Peyer's patch (tissue), 4 donors: Measurements from ENCODE around the gene SPAG16.

ENCODE experiments used
- CTCF ChIP-seq, 6 experiments: fragments of 450-650 bp in 4 of 6; fragments of 200-600 bp in 2 of 6; sonication (generic) in 1 of 6; IDR thresholded peaks; one replicate each; pipeline ENCODE4 v1.5.1; 2017 to 2019; ENCODE audit warnings: antibody characterized with exemption in 6 of 6, mild to moderate bottlenecking in 3 of 6, moderate library complexity in 1 of 6
- POLR2A ChIP-seq, 2 donors: fragments of 450-650 bp; IDR thresholded peaks; one replicate each; pipeline ENCODE4 v1.5.1; 2017; ENCODE audit warnings: antibody characterized with exemption in 2 of 2, mild to moderate bottlenecking in 2 of 2, moderate library complexity in 2 of 2

GRCh38 chr2:214233164-214233563 is 948.9 kb downstream of the SPAG16 start:
- TF ChIP-seq CTCF (IDR thresholded peaks at IDR 0.05) (no peak), POLR2A (IDR thresholded peaks at IDR 0.05) (no peak)
